HFFc6 (cell line): Measurements from ENCODE around the gene DNAJB9. TPM values are rescaled to one million over a fixed set of nuclear protein-coding genes. Genes with fewer than 3 reads are reported as not detected.

Experiments used
- DNase-seq: peaks from one replicate; pipeline ENCODE4 v3.0.0-alpha.2; 2018
- H3K27ac Mint-ChIP-seq: 2 replicates; pipeline ENCODE4 v1.8.0; 2020; ENCODE audit warnings: mild to moderate bottlenecking, mixed read lengths
- H3K27me3 Mint-ChIP-seq: 2 replicates; pipeline ENCODE4 v1.8.0; 2021; ENCODE audit warnings: mild to moderate bottlenecking, moderate library complexity, mixed read lengths; ENCODE audit not compliant: insufficient read depth
- H3K36me3 Mint-ChIP-seq: 2 replicates; pipeline ENCODE4 v1.8.0; 2021; ENCODE audit warnings: low read depth, mixed read lengths
- H3K4me1 Mint-ChIP-seq: 2 replicates; pipeline ENCODE4 v1.8.0; 2020; ENCODE audit warnings: low read depth, mixed read lengths
- H3K4me3 Mint-ChIP-seq: 2 replicates; pipeline ENCODE4 v1.8.0; 2020; ENCODE audit warnings: mild to moderate bottlenecking, moderate library complexity, mixed read lengths
- H3K9me3 Mint-ChIP-seq: 2 replicates; pipeline ENCODE4 v1.8.0; 2020; ENCODE audit warnings: mild to moderate bottlenecking, mixed read lengths
- CTCF ChIP-seq: fragments of 200-600 bp; sonication (generic); IDR thresholded peaks from 2 replicates; pipeline ENCODE4 v1.5.0; 2021; ENCODE audit warnings: antibody characterized with exemption, mild to moderate bottlenecking
- total RNA-seq, 6 experiments: library from RNA; stranded (reverse); fragmentation: NEBNext Ultra II Directional; extraction: Animal tissue kit (Norgen Biotek cat#: 25700); gene quantifications; 2 replicates in 1 of 6; 3 replicates in 5 of 6; pipeline ENCODE4 v1.2.3, GENCODE V29; 2021

DNAJB9 gene
- total RNA-seq, 6 experiments from 2014 or later, result 12.3 to 21.3 (median 14.0) TPM

- no peaks in the 10 kb centered on the region for H3K27me3 Mint-ChIP-seq
- TF ChIP-seq CTCF, result no peak
- H3K4me3 Mint-ChIP-seq, result no peak overlapping the region
- no peak for DNase-seq
- H3K4me1 Mint-ChIP-seq, result peaks cover 24% of the 10 kb centered on the region
- H3K36me3 Mint-ChIP-seq, result peaks cover 13% of the 10 kb centered on the region; the same call in 1 of the 2 replicates
- H3K9me3 Mint-ChIP-seq, result no peaks in the 10 kb centered on the region
- H3K27ac Mint-ChIP-seq, result no peak overlapping the region
These were observed 5.5 kb downstream of the DNAJB9 start for GRCh38 chr7:108575156-108575555.

- H3K36me3 Mint-ChIP-seq, result peaks cover 13% of the 10 kb centered on the region; the same call in 1 of the 2 replicates
- no peaks in the 10 kb centered on the region for H3K27me3 Mint-ChIP-seq
- H3K4me1 Mint-ChIP-seq, result peaks cover 20% of the 10 kb centered on the region
- TF ChIP-seq CTCF, result no peak
- H3K27ac Mint-ChIP-seq, result no peak overlapping the region
- H3K4me3 Mint-ChIP-seq, result no peak overlapping the region
- DNase-seq, result no peak
- no peaks in the 10 kb centered on the region for H3K9me3 Mint-ChIP-seq
These were observed 6.4 kb downstream of the DNAJB9 start for GRCh38 chr7:108576116-108576515.

- no peak for DNase-seq
- no peak overlapping the region for H3K4me3 Mint-ChIP-seq
These were observed 9.3 kb downstream of the DNAJB9 start for GRCh38 chr7:108578937-108579336.

GRCh38 chr7:108580298-108580697, 10.6 kb downstream of the DNAJB9 start:
- TF ChIP-seq CTCF, result no peak
- DNase-seq, result no peak
- no peak overlapping the region for H3K4me3 Mint-ChIP-seq
- peaks cover 20% of the 10 kb centered on the region; the same call in 1 of the 2 replicates for H3K4me1 Mint-ChIP-seq
- H3K9me3 Mint-ChIP-seq, result no peaks in the 10 kb centered on the region
- H3K36me3 Mint-ChIP-seq, result peaks cover 9% of the 10 kb centered on the region; the same call in 1 of the 2 replicates
- no peaks in the 10 kb centered on the region for H3K27me3 Mint-ChIP-seq
- no peak overlapping the region for H3K27ac Mint-ChIP-seq

More at GRCh38 chr7:108578937-108579336, 9.3 kb downstream of the DNAJB9 start:
- peaks cover 20% of the 10 kb centered on the region; the same call in 1 of the 2 replicates for H3K4me1 Mint-ChIP-seq
- peaks cover 9% of the 10 kb centered on the region; the same call in 1 of the 2 replicates for H3K36me3 Mint-ChIP-seq
- no peak for TF ChIP-seq CTCF
- H3K27ac Mint-ChIP-seq, result no peak overlapping the region
- no peaks in the 10 kb centered on the region for H3K27me3 Mint-ChIP-seq
- no peaks in the 10 kb centered on the region for H3K9me3 Mint-ChIP-seq

- DNase-seq, result no peak
These were observed 12.2 kb downstream of the DNAJB9 start for GRCh38 chr7:108581655-108582491.

More at GRCh38 chr7:108581655-108582491, 12.2 kb downstream of the DNAJB9 start:
- Mint-ChIP-seq H3K36me3 (peaks cover 9% of the 10 kb centered on the region; the same call in 1 of the 2 replicates), H3K4me3 (no peak overlapping the region), H3K9me3 (no peaks in the 10 kb centered on the region), H3K27ac (no peak overlapping the region), H3K4me1 (peaks cover 12% of the 10 kb centered on the region; the same call in 1 of the 2 replicates), H3K27me3 (peaks cover 8% of the 10 kb centered on the region)
- no peak for TF ChIP-seq CTCF
